ENCODE data around the gene BLOC1S1.
A peak's percentile ranks its signal among the peaks of the same experiment; 100 is the strongest.

DNA sequence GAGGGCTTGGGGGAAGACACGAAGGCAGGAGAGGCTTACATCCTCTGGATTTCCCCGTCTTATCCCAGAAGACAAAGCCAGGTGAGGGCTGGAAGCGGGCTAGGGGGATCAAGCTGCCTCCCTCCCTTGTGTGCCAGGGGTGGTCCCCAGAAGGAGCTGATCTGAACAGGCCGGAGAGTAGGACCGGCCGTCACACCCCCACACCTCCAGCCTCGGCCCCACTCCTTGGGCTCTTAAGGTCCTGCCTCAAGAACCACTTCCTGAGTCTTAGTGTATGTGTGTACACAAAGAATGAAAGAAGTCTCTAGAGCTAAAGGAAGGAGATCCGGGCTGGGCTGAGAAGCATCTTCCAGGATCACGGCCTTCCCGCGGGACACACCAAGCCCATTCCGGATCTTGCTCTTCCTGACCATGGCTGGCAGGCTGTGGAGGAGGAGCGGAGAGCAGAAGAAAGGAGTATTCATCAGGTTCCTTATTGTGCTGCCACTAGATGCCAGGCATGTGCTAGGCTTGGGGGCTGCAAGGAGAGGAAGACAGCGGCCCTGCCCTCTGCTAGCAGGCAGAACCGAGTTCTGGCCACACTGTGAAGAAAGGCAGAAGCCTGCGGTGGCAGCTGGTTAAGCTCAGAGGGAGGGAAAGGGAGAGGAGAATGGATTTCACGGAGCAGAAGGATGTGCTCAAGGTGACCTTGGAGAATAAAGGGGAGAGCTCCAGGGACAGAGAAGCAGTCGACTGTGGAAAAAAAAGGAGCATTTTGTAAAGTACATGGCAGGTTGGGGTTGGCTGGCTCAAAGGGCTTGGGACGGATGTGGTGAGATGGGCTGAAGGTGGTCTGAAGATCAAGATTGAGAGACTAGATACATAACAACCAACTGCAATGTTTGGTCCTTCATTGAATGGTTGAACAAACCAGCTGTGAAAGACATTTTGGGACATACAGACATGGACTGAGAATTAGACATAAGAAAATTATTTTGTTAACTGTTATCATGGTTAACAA, 14.3 kb downstream of the BLOC1S1 start:
- TF ChIP-seq, protein P1, sequence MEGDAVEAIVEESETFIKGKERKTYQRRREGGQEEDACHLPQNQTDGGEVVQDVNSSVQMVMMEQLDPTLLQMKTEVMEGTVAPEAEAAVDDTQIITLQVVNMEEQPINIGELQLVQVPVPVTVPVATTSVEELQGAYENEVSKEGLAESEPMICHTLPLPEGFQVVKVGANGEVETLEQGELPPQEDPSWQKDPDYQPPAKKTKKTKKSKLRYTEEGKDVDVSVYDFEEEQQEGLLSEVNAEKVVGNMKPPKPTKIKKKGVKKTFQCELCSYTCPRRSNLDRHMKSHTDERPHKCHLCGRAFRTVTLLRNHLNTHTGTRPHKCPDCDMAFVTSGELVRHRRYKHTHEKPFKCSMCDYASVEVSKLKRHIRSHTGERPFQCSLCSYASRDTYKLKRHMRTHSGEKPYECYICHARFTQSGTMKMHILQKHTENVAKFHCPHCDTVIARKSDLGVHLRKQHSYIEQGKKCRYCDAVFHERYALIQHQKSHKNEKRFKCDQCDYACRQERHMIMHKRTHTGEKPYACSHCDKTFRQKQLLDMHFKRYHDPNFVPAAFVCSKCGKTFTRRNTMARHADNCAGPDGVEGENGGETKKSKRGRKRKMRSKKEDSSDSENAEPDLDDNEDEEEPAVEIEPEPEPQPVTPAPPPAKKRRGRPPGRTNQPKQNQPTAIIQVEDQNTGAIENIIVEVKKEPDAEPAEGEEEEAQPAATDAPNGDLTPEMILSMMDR (IDR thresholded peaks at IDR 0.05), result no peak
- TF ChIP-seq POLR2AphosphoS5 (IDR thresholded peaks at IDR 0.05) (peak; percentile 56 to 92 (median 74)), POLR2A (IDR thresholded peaks at IDR 0.05) (peak in 1 of 2 donors; percentile 13)

Data from sigmoid colon (tissue), 4 donors.